Spleen (tissue), 7 donors: ENCODE measurements around the gene NKD1.

Experiments used
- CTCF ChIP-seq, 11 experiments: fragments of 200-600 bp in 7 of 11; fragments of 450-650 bp in 4 of 11; sonication (generic) in 4 of 11; IDR thresholded peaks in 8 of 11; conservative IDR thresholded peaks in 3 of 11; 1 replicate in 7 of 11; 2 replicates in 4 of 11; pipeline versions ENCODE4 v1.4.0 to v1.8.0; 2016 to 2021; ENCODE audit warnings: antibody characterized with exemption in 11 of 11, inconsistent platforms in 4 of 11, mild to moderate bottlenecking in 1 of 11
- POLR2A ChIP-seq, 3 donors: fragments of 450-650 bp; IDR thresholded peaks; one replicate each; pipeline ENCODE4 v1.5.1; 2017; ENCODE audit warnings: antibody characterized with exemption in 3 of 3, mild to moderate bottlenecking in 1 of 3
- POLR2AphosphoS5 ChIP-seq, 3 donors: sonication (generic); formaldehyde crosslinking; IDR thresholded peaks; one replicate each; pipeline ENCODE4 v1.5.1; 2017; ENCODE audit warnings: antibody characterized with exemption in 3 of 3
- donor health status: DM: no; HTN: no; CAD: no; lungs with moderate emphysema.
- donor health status: DM: no; HTN: no; CAD: no.
- donor health status: DM: no; HTN: no; CAD: no.

GRCh38 chr16:50615891-50616290 lies 67.7 kb downstream of the NKD1 start:
- TF ChIP-seq CTCF (IDR thresholded peaks at IDR 0.05 in 8 of 11, conservative IDR thresholded peaks at IDR 0.05 in 3 of 11): no peak
- TF ChIP-seq POLR2A (IDR thresholded peaks at IDR 0.05): no peak
- no peak for TF ChIP-seq POLR2AphosphoS5 (IDR thresholded peaks at IDR 0.05)
